ENCODE data around the gene LRRC1. TPM values are rescaled to one million over a fixed set of nuclear protein-coding genes. Genes with fewer than 3 reads are reported as not detected.
A peak's percentile ranks its signal among the peaks of the same experiment; 100 is the strongest.

Gene LRRC1
- total and polyA plus RNA-seq, 2 of the 13 experiments (the other 11 are each of a cell fraction or from before 2014, with no cell fraction given): 15.6 to 27.7 TPM

DNA sequence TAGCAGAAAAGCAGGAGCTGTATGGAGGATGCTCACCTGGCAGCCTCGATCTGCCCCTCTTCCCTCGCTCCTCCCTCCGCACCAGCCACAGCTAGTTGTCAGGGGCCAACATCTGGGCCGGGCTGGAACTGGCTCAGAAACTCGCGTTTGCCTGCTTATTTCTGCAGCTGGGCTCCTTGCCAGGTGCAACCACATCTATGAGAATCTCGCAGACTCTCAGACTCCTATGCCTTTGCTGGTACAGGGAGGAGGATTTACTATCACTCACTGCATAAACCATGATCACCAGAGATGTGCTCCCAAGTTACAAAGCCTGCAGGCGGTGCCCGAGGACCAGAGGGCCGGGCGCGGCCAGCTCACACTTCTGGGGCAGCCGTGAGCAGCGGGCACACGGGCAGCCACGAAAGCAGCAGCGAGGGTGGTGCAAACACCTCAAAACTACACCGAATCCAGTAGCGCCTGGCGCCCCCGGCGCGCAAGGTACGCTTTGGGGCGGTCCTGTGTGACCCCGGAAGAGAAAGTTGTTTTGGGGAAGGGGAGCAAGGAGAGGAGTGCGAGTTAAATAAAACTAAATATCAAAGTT is 577 bp upstream of the LRRC1 start (continued):
- TF ChIP-seq ETV5 (CRISPR knock-in tag; IDR thresholded peaks at IDR 0.05; ENCODE audit: borderline replicate concordance): no peak
- TF ChIP-seq, protein P1, sequence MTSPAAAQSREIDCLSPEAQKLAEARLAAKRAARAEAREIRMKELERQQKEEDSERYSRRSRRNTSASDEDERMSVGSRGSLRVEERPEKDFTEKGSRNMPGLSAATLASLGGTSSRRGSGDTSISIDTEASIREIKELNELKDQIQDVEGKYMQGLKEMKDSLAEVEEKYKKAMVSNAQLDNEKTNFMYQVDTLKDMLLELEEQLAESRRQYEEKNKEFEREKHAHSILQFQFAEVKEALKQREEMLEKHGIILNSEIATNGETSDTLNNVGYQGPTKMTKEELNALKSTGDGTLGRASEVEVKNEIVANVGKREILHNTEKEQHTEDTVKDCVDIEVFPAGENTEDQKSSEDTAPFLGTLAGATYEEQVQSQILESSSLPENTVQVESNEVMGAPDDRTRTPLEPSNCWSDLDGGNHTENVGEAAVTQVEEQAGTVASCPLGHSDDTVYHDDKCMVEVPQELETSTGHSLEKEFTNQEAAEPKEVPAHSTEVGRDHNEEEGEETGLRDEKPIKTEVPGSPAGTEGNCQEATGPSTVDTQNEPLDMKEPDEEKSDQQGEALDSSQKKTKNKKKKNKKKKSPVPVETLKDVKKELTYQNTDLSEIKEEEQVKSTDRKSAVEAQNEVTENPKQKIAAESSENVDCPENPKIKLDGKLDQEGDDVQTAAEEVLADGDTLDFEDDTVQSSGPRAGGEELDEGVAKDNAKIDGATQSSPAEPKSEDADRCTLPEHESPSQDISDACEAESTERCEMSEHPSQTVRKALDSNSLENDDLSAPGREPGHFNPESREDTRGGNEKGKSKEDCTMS (CRISPR knock-in tag; conservative IDR thresholded peaks at IDR 0.05): no peak
- no peak; the same call in 1 of the 2 replicates for TF ChIP-seq KDM3A (CRISPR knock-in tag; IDR thresholded peaks at IDR 0.05; ENCODE audit: low read depth)
- no peak; the same call in 1 of the 2 replicates for TF ChIP-seq MED13 (CRISPR knock-in tag; IDR thresholded peaks at IDR 0.05)
- 0 out of 2 replicates have a peak, but pooled peaks have one; percentile 35 for TF ChIP-seq AHR (CRISPR knock-in tag; IDR thresholded peaks at IDR 0.05)
- TF ChIP-seq, protein P2, sequence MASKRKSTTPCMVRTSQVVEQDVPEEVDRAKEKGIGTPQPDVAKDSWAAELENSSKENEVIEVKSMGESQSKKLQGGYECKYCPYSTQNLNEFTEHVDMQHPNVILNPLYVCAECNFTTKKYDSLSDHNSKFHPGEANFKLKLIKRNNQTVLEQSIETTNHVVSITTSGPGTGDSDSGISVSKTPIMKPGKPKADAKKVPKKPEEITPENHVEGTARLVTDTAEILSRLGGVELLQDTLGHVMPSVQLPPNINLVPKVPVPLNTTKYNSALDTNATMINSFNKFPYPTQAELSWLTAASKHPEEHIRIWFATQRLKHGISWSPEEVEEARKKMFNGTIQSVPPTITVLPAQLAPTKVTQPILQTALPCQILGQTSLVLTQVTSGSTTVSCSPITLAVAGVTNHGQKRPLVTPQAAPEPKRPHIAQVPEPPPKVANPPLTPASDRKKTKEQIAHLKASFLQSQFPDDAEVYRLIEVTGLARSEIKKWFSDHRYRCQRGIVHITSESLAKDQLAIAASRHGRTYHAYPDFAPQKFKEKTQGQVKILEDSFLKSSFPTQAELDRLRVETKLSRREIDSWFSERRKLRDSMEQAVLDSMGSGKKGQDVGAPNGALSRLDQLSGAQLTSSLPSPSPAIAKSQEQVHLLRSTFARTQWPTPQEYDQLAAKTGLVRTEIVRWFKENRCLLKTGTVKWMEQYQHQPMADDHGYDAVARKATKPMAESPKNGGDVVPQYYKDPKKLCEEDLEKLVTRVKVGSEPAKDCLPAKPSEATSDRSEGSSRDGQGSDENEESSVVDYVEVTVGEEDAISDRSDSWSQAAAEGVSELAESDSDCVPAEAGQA (IDR thresholded peaks at IDR 0.05; ENCODE audit: low read depth): no peak
- TF ChIP-seq, protein P2 (CRISPR knock-in tag; IDR thresholded peaks at IDR 0.05; ENCODE audit: borderline replicate concordance): peak; percentile 34; the same call in 1 of the 2 replicates
- 0 out of 2 replicates have a peak, but pooled peaks have one; percentile 28 for TF ChIP-seq TOPORS (CRISPR knock-in tag; IDR thresholded peaks at IDR 0.05)
- peak; percentile 24; the same call in 1 of the 2 replicates for TF ChIP-seq JUND (CRISPR knock-in tag; IDR thresholded peaks at IDR 0.05)
- TF ChIP-seq, protein P3, sequence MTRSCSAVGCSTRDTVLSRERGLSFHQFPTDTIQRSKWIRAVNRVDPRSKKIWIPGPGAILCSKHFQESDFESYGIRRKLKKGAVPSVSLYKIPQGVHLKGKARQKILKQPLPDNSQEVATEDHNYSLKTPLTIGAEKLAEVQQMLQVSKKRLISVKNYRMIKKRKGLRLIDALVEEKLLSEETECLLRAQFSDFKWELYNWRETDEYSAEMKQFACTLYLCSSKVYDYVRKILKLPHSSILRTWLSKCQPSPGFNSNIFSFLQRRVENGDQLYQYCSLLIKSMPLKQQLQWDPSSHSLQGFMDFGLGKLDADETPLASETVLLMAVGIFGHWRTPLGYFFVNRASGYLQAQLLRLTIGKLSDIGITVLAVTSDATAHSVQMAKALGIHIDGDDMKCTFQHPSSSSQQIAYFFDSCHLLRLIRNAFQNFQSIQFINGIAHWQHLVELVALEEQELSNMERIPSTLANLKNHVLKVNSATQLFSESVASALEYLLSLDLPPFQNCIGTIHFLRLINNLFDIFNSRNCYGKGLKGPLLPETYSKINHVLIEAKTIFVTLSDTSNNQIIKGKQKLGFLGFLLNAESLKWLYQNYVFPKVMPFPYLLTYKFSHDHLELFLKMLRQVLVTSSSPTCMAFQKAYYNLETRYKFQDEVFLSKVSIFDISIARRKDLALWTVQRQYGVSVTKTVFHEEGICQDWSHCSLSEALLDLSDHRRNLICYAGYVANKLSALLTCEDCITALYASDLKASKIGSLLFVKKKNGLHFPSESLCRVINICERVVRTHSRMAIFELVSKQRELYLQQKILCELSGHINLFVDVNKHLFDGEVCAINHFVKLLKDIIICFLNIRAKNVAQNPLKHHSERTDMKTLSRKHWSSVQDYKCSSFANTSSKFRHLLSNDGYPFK (CRISPR knock-in tag; IDR thresholded peaks at IDR 0.05; ENCODE audit: borderline replicate concordance): peak; percentile 56; the same call in 1 of the 2 replicates
- peak; percentile 46 for TF ChIP-seq ZNF746 (CRISPR knock-in tag; IDR thresholded peaks at IDR 0.05)
- TF ChIP-seq STAG1 (CRISPR knock-in tag; IDR thresholded peaks at IDR 0.05): peak; percentile 71
- TF ChIP-seq ATF7-NPFF (CRISPR knock-in tag; IDR thresholded peaks at IDR 0.05; ENCODE audit: low read depth): no peak
- no peak for TF ChIP-seq ZNF776 (CRISPR knock-in tag; IDR thresholded peaks at IDR 0.05)
- TF ChIP-seq, protein P4, sequence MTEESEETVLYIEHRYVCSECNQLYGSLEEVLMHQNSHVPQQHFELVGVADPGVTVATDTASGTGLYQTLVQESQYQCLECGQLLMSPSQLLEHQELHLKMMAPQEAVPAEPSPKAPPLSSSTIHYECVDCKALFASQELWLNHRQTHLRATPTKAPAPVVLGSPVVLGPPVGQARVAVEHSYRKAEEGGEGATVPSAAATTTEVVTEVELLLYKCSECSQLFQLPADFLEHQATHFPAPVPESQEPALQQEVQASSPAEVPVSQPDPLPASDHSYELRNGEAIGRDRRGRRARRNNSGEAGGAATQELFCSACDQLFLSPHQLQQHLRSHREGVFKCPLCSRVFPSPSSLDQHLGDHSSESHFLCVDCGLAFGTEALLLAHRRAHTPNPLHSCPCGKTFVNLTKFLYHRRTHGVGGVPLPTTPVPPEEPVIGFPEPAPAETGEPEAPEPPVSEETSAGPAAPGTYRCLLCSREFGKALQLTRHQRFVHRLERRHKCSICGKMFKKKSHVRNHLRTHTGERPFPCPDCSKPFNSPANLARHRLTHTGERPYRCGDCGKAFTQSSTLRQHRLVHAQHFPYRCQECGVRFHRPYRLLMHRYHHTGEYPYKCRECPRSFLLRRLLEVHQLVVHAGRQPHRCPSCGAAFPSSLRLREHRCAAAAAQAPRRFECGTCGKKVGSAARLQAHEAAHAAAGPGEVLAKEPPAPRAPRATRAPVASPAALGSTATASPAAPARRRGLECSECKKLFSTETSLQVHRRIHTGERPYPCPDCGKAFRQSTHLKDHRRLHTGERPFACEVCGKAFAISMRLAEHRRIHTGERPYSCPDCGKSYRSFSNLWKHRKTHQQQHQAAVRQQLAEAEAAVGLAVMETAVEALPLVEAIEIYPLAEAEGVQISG (CRISPR knock-in tag; IDR thresholded peaks at IDR 0.05): no peak; the same call in 1 of the 2 replicates

All from HepG2 (cell line).